GM21360 (cell line): Measurements from ENCODE around the gene DHX15.

ENCODE experiments used
- ATAC-seq: cut with Tn5 transposase; IDR thresholded peaks from one replicate; pipeline ENCODE4 v1.9.1; 2021; ENCODE audit warnings: mild to moderate bottlenecking, moderate library complexity; ENCODE audit not compliant: unreplicated experiment

Gene DHX15

DNA sequence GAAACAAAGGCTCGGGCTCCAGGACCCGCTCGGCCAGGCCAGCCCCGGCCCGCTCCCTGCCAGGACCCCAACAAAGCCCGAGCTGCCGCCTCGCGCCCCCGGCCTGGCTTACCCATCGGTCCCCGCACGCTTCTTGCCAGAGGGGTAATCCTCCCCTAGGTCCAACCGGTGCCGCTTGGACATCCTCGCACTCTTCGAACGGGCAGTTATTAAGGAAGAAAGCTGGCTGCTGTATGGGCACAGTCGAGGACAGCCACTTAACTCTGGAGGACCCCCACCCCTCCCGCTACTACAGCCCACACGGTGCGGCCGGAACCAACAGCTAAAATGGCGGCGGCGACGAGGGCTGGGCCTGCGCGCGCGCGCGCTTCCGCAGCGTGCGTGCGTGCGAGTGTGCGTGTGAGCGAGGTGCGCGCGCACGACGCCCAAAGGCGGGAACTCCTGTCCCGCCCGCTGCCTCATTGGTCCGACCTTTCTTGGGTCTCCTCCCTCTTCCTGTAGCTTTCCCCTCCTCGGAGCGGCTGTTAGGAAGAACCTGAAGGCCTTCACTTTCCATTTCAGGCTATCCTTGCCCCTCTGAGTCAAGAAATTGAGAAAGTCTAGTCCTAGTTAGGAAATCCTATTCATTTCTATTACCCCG, at the start of gene DHX15:
TSS of gene DHX15 (minus strand) at position 344 of the 640 bp plus-strand sequence. CDS start at position 183, 161 bp downstream.
- peak; percentile 81 for ATAC-seq

- no peak for ATAC-seq
Observed at GRCh38 chr4:24632011-24632410, 47.7 kb upstream of the DHX15 start.

- ATAC-seq, result no peak
Observed at GRCh38 chr4:24630937-24631336, 46.6 kb upstream of the DHX15 start.

DNA sequence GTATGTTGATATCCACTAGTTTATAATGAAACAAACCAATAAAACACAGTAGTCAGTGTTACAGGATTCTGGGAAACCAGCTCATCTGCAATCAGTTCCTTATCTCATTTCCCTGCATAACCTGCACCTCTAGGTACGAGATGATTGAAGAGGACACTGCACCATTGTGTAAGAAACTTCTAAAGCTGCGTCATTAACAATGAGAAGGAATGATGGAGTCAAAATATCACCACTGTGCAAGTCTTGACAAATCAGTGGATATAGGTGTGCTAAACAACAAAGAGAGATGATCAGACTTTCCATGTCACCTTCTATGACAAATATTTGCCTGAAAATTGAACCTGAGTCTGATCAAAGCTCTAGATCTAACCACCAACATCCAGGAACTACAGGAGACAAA, 40.7 kb upstream of the DHX15 start:
- no peak for ATAC-seq

- no peak for ATAC-seq
Observed at GRCh38 chr4:24624381-24624780, 40.0 kb upstream of the DHX15 start.

- no peak for ATAC-seq
Observed at GRCh38 chr4:24622146-24622834, 37.9 kb upstream of the DHX15 start.

DNA sequence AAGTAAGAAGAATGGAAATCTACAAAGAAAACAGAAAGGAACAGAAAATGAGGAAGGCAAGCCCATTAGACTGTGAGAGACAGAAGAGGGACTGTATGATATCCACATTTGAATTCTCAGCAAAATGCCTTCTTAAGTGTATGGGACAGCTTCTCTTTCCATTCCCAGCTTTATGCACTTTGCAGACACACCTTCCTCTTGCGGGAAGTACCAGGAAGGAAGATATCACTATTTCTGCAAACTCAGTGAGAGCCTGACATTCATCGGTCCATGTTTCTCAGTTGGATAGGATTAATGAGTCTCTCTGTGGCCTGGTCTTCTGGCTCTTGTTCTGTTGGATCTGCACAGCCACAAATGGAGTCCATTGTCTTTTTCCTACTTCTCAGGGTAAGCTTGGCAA, 31.6 kb upstream of the DHX15 start:
- no peak for ATAC-seq

GRCh38 chr4:24614881-24615280, 30.5 kb upstream of the DHX15 start:
- no peak for ATAC-seq

DNA sequence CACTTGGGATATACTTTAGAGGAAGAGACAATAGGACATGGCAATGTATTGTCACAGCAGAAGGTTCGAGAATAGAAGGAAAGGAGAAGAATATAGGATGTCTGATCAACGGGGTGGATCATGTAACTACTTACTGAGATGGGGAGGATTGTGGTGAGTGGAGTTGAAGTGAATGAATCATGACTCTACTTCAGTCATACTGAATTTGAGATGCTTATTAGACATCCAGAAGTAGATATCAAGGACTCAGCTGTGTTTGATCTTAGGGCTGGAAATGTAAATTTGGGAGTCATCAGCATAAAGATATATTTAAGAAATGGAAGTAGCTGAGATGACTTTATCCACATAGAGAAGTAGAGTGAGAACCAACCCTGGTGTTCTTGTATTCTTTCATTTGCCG, 29.1 kb upstream of the DHX15 start:
- no peak for ATAC-seq

GRCh38 chr4:24611575-24611974, 27.2 kb upstream of the DHX15 start:
- no peak for ATAC-seq

GRCh38 chr4:24607334-24607733, 23.0 kb upstream of the DHX15 start:
- ATAC-seq, result no peak

GRCh38 chr4:24605216-24605615, 20.9 kb upstream of the DHX15 start:
- ATAC-seq, result no peak

DNA sequence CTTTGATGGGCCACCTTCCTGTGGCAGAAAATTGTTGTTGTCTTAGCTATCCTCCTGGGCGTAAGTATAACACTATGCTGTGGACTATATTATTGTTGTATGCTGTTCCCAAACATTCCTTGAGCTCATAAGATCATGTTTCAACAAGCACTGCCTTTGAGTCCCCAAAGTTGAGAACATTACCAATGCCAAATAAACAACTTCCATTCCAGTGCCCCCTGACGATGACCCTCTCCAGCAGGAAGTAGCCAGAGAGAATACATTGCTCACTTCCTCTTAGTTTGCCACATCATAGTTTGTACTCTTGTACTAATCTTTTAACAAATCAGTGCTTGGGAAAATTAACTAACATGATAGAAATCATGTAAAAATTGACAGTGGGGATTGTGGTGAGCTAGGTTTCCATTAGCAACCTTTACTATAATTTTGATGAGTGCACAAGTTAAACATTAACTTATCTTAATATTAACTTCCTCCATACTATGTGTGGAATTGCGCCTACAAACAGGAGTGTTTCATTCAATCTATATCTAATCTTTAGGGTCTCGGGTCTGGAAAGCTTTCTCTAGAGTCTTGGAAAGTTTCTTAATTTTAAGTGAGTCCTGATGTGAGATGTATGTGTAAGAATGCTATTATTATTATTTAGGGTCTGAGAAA, 20.3 kb upstream of the DHX15 start:
- no peak for ATAC-seq

DNA sequence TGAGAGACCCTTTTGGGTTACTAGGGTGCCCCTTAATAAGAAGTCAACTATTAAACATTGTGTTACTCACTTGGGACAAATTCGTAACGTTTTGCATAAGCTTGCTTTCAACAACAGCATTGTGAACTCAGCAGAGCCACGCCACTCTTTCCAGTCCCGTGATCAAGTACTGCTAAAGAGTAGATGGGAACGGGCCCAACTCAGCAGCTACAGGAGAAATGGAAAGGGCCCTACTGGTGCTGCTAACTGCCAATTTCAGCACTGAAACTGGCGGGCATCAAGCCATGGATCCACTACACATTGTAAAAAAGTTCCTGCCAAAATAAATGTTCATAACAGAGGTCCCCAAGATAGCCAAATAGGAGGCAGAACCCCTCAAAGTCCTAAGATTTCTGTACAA, 19.0 kb upstream of the DHX15 start:
- no peak for ATAC-seq

GRCh38 chr4:24601121-24601520, 16.8 kb upstream of the DHX15 start:
- ATAC-seq, result no peak

GRCh38 chr4:24599275-24599674, 14.9 kb upstream of the DHX15 start:
- no peak for ATAC-seq

GRCh38 chr4:24598025-24598424, 13.7 kb upstream of the DHX15 start:
- ATAC-seq, result no peak

GRCh38 chr4:24595659-24596058, 11.3 kb upstream of the DHX15 start:
- no peak for ATAC-seq

DNA sequence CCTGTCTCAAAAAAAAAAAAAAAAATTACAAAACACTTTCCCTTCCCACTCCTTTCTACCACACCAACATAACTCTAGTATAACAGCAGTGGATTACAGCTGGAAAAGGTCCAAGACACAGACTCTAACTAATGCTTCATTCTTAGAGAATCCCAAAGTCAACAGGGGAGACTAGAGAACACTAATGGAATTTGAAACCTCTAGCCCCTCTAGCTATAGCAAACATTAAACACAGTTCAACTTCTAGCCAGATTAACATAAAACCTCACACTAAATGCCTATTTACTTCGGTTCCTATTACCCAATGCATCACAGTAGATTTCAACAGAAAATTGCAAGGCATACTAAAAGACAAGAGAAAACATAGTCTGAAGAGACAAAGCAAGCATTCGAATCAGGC, 10.5 kb upstream of the DHX15 start:
- no peak for ATAC-seq

DNA sequence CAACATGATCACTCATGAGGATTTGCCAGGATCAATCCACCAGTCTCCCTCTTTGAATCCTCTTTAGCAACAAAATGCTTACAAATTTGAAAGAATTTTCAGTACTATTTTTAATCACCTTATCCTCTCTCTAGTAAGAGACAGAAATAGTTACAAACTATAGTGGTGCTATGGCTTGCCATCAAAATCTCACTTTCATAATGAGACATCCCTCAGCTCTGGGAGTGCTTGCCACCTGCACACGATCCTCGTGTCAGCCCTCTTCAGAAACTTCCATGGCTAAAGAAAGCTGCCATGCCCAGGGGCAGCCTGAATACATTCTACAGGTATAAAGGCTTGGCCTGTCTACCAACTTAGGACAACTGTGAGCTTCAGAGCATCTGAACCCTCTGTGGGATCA, 5.1 kb upstream of the DHX15 start:
- ATAC-seq, result peak; percentile 67

GRCh38 chr4:24588216-24588954, 4.0 kb upstream of the DHX15 start:
- ATAC-seq, result no peak
